ENCODE measurements around the gene OTP. TPM values are rescaled to one million over a fixed set of nuclear protein-coding genes. Genes with fewer than 3 reads are reported as not detected.

The OTP gene
- total and polyA plus RNA-seq, 4 donors = not detected

DNA sequence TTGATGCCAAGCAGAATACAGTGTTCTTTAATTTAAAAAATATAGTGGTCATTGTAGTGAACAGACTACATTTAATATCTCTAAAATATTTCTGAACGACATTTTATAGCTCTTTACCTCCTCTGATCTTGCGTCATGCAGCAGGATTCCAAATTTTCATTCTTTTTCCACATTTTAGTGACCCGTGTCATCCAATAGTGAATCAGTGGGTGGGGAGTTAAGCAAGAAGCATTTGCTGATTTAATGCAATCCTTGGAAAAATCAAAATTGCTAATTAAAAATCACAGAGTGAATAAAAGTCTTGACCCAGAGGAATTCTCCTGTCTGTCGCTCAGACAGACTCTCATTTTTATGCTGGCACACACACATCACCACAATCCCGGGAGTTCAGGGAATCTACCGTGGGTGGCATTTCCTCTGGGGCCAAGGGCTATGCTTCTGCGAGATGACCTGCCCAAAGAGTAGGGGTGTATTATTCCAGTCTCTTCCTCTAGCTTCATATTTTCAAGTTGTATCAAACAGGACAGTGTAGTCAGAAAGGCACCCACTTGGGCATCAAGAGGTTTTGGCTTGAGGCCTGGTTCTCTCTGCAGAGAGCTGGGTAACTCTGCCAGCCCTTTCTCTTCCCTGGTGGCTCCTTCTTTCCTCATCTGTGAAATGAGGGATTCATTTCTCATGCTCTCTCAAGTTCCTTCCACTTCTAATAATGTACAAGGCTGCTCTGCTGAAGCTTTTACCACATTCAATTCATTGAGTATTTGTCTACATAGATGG, 24.8 kb upstream of the OTP start:
- WGBS = 86% methylated on average over 7 of the region's 7 CpGs
- Histone ChIP-seq H3K36me3 (ENCODE audit: control insufficient read depth in 4 of 4, insufficient read depth in 3 of 4, low read depth in 1 of 4, low read length in 3 of 4) (no peaks in the 10 kb centered on the region), H3K4me3 (ENCODE audit: low read depth in 1 of 3, low read length in 3 of 3) (no peak overlapping the region), H3K27me3 (ENCODE audit: control insufficient read depth in 4 of 4, insufficient read depth in 4 of 4, low read length in 3 of 4) (peaks cover 0 to 9% (median 3%) of the 10 kb centered on the region in 4 donors), H3K27ac (ENCODE audit: low read depth in 1 of 2, low read length in 2 of 2) (no peak overlapping the region), H3K9ac (ENCODE audit: low read depth in 1 of 2, low read length in 2 of 2) (no peak overlapping the region), H3K9me3 (ENCODE audit: control insufficient read depth in 4 of 4, low read length in 3 of 4) (no peaks in the 10 kb centered on the region), H3K4me1 (ENCODE audit: control insufficient read depth in 4 of 4, insufficient read depth in 4 of 4, low read length in 3 of 4) (no peaks in the 10 kb centered on the region)
- DNase-seq (ENCODE audit: low spot score) = no peak
- TF ChIP-seq JUND (IDR thresholded peaks at IDR 0.05) (no peak), SP1 (IDR thresholded peaks at IDR 0.05) (no peak), EGR1 (IDR thresholded peaks at IDR 0.05; ENCODE audit: low read depth in 2 of 2) (no peak), FOXA1 (IDR thresholded peaks at IDR 0.05) (no peak), FOXA2 (IDR thresholded peaks at IDR 0.05) (no peak), RAD21 (IDR thresholded peaks at IDR 0.05) (no peak), HNF4G (IDR thresholded peaks at IDR 0.05) (no peak), RXRA (IDR thresholded peaks at IDR 0.05) (no peak), NR2F2 (IDR thresholded peaks at IDR 0.05) (no peak), GABPA (IDR thresholded peaks at IDR 0.05 in 1 of 2, conservative IDR thresholded peaks at IDR 0.05 in 1 of 2) (no peak), TAF1 (conservative IDR thresholded peaks at IDR 0.05) (no peak), YY1 (IDR thresholded peaks at IDR 0.05) (no peak), HNF4A (conservative IDR thresholded peaks at IDR 0.05) (no peak)
- TF ChIP-seq, protein P1, sequence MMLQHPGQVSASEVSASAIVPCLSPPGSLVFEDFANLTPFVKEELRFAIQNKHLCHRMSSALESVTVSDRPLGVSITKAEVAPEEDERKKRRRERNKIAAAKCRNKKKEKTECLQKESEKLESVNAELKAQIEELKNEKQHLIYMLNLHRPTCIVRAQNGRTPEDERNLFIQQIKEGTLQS (IDR thresholded peaks at IDR 0.05) = no peak
- TF ChIP-seq, protein P2, sequence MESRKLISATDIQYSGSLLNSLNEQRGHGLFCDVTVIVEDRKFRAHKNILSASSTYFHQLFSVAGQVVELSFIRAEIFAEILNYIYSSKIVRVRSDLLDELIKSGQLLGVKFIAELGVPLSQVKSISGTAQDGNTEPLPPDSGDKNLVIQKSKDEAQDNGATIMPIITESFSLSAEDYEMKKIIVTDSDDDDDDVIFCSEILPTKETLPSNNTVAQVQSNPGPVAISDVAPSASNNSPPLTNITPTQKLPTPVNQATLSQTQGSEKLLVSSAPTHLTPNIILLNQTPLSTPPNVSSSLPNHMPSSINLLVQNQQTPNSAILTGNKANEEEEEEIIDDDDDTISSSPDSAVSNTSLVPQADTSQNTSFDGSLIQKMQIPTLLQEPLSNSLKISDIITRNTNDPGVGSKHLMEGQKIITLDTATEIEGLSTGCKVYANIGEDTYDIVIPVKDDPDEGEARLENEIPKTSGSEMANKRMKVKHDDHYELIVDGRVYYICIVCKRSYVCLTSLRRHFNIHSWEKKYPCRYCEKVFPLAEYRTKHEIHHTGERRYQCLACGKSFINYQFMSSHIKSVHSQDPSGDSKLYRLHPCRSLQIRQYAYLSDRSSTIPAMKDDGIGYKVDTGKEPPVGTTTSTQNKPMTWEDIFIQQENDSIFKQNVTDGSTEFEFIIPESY (IDR thresholded peaks at IDR 0.05) = no peak
- TF ChIP-seq, protein P3, sequence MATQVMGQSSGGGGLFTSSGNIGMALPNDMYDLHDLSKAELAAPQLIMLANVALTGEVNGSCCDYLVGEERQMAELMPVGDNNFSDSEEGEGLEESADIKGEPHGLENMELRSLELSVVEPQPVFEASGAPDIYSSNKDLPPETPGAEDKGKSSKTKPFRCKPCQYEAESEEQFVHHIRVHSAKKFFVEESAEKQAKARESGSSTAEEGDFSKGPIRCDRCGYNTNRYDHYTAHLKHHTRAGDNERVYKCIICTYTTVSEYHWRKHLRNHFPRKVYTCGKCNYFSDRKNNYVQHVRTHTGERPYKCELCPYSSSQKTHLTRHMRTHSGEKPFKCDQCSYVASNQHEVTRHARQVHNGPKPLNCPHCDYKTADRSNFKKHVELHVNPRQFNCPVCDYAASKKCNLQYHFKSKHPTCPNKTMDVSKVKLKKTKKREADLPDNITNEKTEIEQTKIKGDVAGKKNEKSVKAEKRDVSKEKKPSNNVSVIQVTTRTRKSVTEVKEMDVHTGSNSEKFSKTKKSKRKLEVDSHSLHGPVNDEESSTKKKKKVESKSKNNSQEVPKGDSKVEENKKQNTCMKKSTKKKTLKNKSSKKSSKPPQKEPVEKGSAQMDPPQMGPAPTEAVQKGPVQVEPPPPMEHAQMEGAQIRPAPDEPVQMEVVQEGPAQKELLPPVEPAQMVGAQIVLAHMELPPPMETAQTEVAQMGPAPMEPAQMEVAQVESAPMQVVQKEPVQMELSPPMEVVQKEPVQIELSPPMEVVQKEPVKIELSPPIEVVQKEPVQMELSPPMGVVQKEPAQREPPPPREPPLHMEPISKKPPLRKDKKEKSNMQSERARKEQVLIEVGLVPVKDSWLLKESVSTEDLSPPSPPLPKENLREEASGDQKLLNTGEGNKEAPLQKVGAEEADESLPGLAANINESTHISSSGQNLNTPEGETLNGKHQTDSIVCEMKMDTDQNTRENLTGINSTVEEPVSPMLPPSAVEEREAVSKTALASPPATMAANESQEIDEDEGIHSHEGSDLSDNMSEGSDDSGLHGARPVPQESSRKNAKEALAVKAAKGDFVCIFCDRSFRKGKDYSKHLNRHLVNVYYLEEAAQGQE (IDR thresholded peaks at IDR 0.05) = no peak
- TF ChIP-seq, protein P4, sequence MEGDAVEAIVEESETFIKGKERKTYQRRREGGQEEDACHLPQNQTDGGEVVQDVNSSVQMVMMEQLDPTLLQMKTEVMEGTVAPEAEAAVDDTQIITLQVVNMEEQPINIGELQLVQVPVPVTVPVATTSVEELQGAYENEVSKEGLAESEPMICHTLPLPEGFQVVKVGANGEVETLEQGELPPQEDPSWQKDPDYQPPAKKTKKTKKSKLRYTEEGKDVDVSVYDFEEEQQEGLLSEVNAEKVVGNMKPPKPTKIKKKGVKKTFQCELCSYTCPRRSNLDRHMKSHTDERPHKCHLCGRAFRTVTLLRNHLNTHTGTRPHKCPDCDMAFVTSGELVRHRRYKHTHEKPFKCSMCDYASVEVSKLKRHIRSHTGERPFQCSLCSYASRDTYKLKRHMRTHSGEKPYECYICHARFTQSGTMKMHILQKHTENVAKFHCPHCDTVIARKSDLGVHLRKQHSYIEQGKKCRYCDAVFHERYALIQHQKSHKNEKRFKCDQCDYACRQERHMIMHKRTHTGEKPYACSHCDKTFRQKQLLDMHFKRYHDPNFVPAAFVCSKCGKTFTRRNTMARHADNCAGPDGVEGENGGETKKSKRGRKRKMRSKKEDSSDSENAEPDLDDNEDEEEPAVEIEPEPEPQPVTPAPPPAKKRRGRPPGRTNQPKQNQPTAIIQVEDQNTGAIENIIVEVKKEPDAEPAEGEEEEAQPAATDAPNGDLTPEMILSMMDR (IDR thresholded peaks at IDR 0.05; ENCODE audit: low read depth, low read length, missing input control) = no peak
- TF ChIP-seq, protein P5, sequence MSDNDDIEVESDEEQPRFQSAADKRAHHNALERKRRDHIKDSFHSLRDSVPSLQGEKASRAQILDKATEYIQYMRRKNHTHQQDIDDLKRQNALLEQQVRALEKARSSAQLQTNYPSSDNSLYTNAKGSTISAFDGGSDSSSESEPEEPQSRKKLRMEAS (IDR thresholded peaks at IDR 0.05) = no peak
